Activated naive CD8-positive, alpha-beta T cell (primary cell): ENCODE measurements around the gene NMRAL1.
A peak's percentile ranks its signal among the peaks of the same experiment; 100 is the strongest.

Experiments used
- H3K27ac Mint-ChIP-seq: one replicate; pipeline ENCODE4 v1.8.0; 2021; ENCODE audit warnings: mixed read lengths
- H3K27me3 Mint-ChIP-seq: one replicate; pipeline ENCODE4 v1.8.0; 2021; ENCODE audit warnings: mixed read lengths
- H3K36me3 Mint-ChIP-seq: one replicate; pipeline ENCODE4 v1.8.0; 2021; ENCODE audit warnings: mixed read lengths
- H3K4me1 Mint-ChIP-seq: one replicate; pipeline ENCODE4 v1.8.0; 2021; ENCODE audit warnings: low read depth, mixed read lengths
- H3K4me3 Mint-ChIP-seq: one replicate; pipeline ENCODE4 v1.8.0; 2021; ENCODE audit warnings: mild to moderate bottlenecking, mixed read lengths
- H3K9me3 Mint-ChIP-seq: one replicate; pipeline ENCODE4 v1.8.0; 2021; ENCODE audit warnings: low read depth, mixed read lengths

Gene NMRAL1

DNA sequence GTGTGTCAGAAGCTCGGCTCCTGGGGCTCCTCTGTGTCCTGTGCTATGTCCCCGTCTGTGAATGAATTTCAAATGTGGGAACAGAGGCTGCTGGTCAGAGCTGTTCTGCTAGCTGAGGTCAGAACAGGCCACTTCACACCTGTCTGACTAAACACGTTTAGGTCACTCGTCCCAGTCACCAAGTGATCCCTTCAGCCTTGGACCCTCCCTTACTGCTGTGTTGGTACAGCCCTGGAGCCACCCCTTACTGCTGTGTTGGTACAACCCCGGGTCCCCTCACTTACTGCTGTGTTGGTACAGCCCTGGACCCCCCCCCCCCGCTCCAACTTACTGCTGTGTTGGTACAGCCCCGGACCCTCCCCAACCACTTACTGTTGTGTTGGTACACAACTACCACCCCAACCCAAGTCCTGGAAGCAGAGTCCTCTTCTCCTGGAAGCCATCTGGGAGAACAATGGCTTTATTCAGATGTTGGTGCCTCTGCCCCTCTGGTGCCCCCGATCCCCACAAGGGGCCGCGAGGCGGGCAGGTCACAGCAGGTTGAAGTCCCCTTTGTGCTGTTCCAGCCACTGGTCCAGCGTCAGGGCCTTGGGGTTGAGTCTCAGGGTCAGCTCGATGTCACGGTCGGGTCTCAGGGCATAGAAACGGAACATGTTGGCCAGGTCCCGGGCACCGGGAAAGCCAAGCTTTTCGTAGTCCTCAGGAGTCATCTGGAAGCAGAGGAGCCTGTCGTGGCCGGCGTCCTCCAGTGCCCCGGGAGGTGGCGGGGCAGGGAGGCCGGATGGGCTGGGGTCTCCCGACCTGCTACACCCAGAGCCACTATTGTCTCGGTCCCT is 13.0 kb downstream of the NMRAL1 start:
- H3K36me3 Mint-ChIP-seq, result peaks cover 4% of the 10 kb centered on the region
- no peaks in the 10 kb centered on the region for H3K9me3 Mint-ChIP-seq
- peaks cover 16% of the 10 kb centered on the region for H3K4me1 Mint-ChIP-seq
- no peak overlapping the region for H3K27ac Mint-ChIP-seq
- no peak overlapping the region for H3K4me3 Mint-ChIP-seq
- H3K27me3 Mint-ChIP-seq, result no peaks in the 10 kb centered on the region

DNA sequence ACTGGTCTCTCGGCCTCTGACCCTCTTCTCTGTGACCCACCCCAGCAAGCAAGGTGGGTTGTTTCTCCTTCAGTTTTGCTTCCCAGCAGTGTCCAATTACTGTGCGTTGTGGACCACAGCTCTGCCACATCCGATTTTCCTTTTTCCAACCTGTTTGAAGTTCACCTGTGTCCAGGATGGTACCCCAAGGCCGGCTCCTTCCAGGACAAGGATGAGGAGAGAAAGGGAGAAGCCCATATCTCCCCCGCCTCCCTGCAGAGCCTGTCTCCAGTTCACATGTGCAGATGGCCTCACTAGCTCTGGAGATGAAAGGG is 13.5 kb downstream of the NMRAL1 start:
- Mint-ChIP-seq H3K27ac (no peak overlapping the region), H3K9me3 (no peaks in the 10 kb centered on the region), H3K36me3 (peaks cover 4% of the 10 kb centered on the region), H3K27me3 (no peaks in the 10 kb centered on the region), H3K4me1 (peaks cover 12% of the 10 kb centered on the region), H3K4me3 (no peak overlapping the region)

DNA sequence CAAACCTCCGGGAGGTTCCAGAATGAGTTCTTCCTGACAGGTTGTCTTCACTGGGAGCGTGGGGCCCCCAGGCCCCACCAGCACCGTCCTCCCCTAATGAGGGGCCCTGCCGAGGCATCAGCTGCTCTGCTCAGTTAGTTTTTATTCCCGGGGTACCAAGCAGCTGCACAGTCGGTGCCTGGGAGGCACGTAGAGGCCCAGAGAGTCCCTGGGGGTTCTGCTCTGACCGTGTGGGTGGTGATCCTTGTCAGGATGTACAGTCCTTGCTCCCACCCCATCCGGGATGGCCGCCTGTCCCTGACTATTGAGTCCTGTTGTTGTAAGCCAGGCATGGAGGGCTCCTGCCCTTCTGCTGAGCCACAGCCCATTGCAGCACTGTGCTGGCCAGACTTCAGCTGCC is 18.5 kb downstream of the NMRAL1 start:
- Mint-ChIP-seq H3K9me3 (no peaks in the 10 kb centered on the region), H3K27ac (no peak overlapping the region), H3K36me3 (peaks cover 4% of the 10 kb centered on the region), H3K4me3 (no peak overlapping the region), H3K27me3 (no peaks in the 10 kb centered on the region), H3K4me1 (peaks cover 10% of the 10 kb centered on the region)

DNA sequence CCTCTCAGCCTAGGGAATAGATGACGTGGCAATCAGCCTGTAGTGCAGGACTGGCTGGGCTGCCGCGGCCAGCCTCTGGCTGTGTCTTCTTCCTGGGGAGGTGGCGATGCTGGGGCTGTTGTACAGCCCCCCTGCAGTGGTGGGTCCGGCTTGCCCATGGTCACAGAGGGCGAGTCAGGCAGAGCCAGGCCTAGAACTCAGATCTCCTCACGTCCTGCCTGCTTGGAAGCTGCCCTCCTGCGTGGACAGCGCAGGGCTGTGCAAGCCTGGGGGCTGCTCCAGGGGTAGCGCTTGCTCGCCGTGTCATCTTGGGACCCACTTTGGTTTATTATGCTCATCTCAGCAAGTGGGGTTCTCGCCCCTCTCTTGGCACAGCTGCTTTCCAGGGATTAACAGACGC is 19.3 kb downstream of the NMRAL1 start:
- Mint-ChIP-seq H3K4me3 (no peak overlapping the region), H3K9me3 (no peaks in the 10 kb centered on the region), H3K27me3 (no peaks in the 10 kb centered on the region), H3K4me1 (peaks cover 10% of the 10 kb centered on the region), H3K36me3 (peaks cover 4% of the 10 kb centered on the region), H3K27ac (no peak overlapping the region)

DNA sequence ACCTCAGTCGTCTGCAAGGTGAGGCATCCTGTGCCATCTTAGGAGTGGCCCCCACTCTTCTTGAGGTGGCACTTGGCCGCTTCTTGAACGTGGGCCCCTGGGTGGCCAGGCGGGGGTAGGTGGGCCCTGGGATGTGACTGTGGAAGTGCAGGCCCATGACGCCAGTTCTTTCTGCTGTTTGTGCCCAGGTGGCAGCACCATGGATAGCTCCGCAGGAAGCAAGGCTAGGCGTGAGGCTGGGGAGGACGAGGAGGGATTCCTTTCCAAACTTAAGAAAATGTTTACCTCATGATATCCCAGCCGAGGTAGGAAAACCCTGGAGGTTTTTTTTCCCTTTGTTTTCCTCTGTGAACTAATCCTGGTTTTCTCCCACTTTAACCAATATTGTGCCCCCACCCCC is 19.8 kb downstream of the NMRAL1 start:
- Mint-ChIP-seq H3K9me3 (no peaks in the 10 kb centered on the region), H3K4me1 (peaks cover 10% of the 10 kb centered on the region), H3K36me3 (peaks cover 4% of the 10 kb centered on the region), H3K4me3 (no peak overlapping the region), H3K27ac (no peak overlapping the region), H3K27me3 (no peaks in the 10 kb centered on the region)

DNA sequence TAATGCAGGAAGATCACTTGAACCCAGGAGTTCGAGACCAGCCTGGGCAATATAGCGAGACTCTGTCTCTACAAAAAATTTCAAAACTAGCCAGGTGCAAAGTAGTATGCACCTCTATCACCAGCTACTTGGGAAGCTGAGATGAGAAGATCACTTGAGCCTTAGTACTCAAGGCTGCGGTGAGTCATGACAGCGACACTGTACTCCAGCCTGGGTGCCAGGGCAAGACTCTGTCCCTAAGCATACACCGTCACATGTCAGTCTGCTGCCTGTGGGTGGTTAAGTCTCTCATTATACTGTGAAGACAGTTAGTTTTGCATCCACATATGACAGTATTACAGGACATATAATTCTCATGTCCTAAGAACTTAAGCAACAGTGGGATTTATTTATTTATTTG is 21.8 kb downstream of the NMRAL1 start:
- H3K36me3 Mint-ChIP-seq, result peaks cover 4% of the 10 kb centered on the region
- no peak overlapping the region for H3K27ac Mint-ChIP-seq

DNA sequence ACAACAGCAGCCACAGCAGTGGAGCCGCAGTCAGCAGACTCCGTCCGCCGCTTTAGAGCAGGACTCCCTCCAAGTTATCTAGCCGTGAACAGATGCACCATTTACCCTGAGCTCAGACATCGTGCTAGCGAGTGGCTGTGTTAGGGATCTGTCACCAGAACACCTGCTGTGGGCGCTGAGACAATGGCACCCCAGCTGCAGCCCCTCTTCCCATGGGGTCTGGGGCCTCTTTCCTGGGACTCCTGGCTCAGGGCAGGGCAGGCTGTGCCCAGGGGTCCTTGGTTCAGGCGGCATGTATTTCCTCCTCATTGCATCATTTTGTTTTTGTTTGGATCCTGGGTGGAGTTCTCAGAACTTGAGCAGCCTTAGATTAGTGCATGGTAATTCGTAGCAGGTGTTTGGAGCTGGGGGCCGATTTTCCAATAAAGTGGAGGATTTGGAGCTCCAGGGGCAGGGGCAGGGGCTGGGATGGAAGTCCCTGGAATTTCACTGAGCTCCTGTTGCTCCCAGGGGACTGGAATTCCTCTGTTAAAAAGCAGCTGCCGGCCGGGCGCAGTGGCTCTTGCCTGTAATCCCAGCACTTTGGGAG is 23.4 kb downstream of the NMRAL1 start:
- H3K4me3 Mint-ChIP-seq, result no peak overlapping the region
- no peaks in the 10 kb centered on the region for H3K4me1 Mint-ChIP-seq
- H3K9me3 Mint-ChIP-seq, result no peaks in the 10 kb centered on the region
- no peaks in the 10 kb centered on the region for H3K27me3 Mint-ChIP-seq
- H3K36me3 Mint-ChIP-seq, result no peaks in the 10 kb centered on the region
- no peak overlapping the region for H3K27ac Mint-ChIP-seq

More for the DNA sequence above, 21.8 kb downstream of the NMRAL1 start:
- peaks cover 2% of the 10 kb centered on the region for H3K4me1 Mint-ChIP-seq
- no peaks in the 10 kb centered on the region for H3K9me3 Mint-ChIP-seq
- H3K27me3 Mint-ChIP-seq, result no peaks in the 10 kb centered on the region
- no peak overlapping the region for H3K4me3 Mint-ChIP-seq

DNA sequence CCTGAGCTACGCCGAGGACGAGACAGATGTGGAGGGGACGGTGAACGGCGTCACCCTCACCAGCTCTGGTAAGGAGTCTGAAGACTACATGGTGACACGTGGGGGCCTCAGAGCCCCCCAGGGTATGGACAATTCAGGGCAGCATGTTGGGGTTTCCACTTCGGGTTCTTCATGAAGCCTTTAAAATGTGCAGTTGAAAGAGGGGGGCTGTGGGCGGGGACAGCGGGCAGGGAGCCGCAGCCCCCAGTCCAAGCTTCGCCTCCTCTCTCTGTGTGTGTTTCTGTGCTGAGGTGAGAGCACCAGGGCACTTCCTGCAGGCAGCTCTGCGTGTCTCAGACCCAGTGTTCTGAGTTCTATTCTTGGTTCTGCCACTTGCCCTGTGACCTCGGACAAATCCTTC is 24.0 kb downstream of the NMRAL1 start:
- Mint-ChIP-seq H3K4me3 (no peak overlapping the region), H3K9me3 (no peaks in the 10 kb centered on the region), H3K4me1 (no peaks in the 10 kb centered on the region), H3K36me3 (no peaks in the 10 kb centered on the region), H3K27me3 (no peaks in the 10 kb centered on the region), H3K27ac (no peak overlapping the region)

DNA sequence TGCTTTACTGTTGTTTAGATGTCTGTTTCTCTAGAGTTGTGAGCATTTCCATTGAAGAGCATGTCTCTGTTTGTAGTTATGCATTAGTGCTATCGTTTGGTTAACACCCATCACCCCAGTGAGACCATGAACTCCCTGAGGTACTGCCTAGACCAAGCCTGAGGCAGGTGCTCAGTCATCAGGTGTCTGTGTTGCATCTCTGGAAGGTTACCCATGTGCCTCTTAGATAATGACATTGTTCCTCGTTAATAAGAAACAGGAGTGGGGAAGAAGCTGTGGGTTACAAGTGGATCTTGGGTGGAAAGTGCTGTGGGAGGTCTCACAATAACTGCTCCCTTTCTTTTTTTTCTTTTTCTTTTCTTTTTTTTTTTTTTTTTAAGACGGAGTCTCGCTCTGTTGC is 30.4 kb downstream of the NMRAL1 start:
- no peak overlapping the region for H3K27ac Mint-ChIP-seq
- peaks cover 5% of the 10 kb centered on the region for H3K4me1 Mint-ChIP-seq
- no peaks in the 10 kb centered on the region for H3K9me3 Mint-ChIP-seq
- H3K27me3 Mint-ChIP-seq, result no peaks in the 10 kb centered on the region
- H3K4me3 Mint-ChIP-seq, result no peak overlapping the region
- peaks cover 6% of the 10 kb centered on the region for H3K36me3 Mint-ChIP-seq

DNA sequence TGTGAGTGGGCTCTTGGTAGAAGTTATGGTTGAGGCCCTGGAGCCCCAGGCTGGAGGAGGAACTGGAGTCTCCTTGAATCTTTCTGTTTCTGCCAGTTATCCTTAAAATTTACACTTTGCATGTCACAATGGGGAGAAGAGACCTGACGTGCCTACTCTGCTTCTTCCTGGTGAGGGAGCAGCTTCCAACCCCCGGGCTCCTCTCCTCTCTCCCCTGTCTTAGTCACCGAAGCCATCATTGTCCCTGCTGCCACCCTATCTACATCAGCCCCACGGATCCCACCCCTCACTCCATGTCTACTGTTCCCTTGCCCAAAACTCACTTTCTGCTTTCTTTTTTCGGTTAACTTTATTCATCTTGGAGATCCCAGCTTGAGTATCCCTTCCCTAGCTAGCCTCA is 31.2 kb downstream of the NMRAL1 start:
- no peaks in the 10 kb centered on the region for H3K9me3 Mint-ChIP-seq
- peaks cover 6% of the 10 kb centered on the region for H3K36me3 Mint-ChIP-seq
- no peak overlapping the region for H3K27ac Mint-ChIP-seq
- H3K27me3 Mint-ChIP-seq, result no peaks in the 10 kb centered on the region
- H3K4me1 Mint-ChIP-seq, result peaks cover 5% of the 10 kb centered on the region
- H3K4me3 Mint-ChIP-seq, result no peak overlapping the region

DNA sequence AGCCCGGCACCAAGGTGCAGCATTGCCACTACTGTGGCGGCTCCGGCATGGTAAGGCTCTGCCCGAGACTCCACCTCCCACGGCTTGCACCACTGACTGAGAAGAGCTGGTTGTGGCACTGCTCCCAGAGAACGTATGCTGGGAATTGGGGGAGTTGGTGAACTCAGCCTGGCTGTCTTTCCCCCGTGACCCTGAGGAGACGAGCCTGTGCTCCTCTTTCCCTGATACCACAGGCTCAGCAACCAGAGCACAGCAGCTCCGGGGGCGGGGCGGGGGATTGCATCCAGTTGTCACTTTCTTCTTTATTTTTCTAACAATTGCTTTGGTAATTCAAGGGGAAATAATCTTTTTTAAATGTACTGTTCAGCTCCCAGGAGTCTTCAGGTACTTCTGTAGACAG is 32.1 kb downstream of the NMRAL1 start:
- H3K9me3 Mint-ChIP-seq, result no peaks in the 10 kb centered on the region
- no peak overlapping the region for H3K27ac Mint-ChIP-seq
- peaks cover 6% of the 10 kb centered on the region for H3K36me3 Mint-ChIP-seq
- no peak overlapping the region for H3K4me3 Mint-ChIP-seq
- H3K4me1 Mint-ChIP-seq, result peaks cover 5% of the 10 kb centered on the region
- H3K27me3 Mint-ChIP-seq, result no peaks in the 10 kb centered on the region

DNA sequence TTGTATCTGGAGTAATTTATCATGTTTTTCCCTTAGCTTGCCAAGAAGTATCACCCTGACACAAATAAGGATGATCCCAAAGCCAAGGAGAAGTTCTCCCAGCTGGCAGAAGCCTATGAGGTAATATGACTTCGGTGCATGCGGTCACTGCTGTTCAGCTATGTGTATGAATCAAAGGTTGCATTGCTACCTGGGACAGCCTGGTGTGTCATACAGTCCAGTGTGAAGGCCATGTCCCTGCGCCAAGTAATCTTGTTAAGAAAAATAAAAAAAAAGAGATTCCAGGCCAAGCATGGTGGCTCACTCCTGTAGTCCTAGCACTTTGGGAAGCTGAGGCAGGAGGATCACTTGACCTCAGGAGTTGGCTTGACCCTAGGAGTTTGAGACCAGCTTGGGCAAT is 37.1 kb downstream of the NMRAL1 start:
- Mint-ChIP-seq H3K4me1 (peaks cover 13% of the 10 kb centered on the region), H3K36me3 (peaks cover 9% of the 10 kb centered on the region), H3K9me3 (no peaks in the 10 kb centered on the region), H3K27me3 (no peaks in the 10 kb centered on the region), H3K4me3 (no peak overlapping the region), H3K27ac (no peak overlapping the region)

DNA sequence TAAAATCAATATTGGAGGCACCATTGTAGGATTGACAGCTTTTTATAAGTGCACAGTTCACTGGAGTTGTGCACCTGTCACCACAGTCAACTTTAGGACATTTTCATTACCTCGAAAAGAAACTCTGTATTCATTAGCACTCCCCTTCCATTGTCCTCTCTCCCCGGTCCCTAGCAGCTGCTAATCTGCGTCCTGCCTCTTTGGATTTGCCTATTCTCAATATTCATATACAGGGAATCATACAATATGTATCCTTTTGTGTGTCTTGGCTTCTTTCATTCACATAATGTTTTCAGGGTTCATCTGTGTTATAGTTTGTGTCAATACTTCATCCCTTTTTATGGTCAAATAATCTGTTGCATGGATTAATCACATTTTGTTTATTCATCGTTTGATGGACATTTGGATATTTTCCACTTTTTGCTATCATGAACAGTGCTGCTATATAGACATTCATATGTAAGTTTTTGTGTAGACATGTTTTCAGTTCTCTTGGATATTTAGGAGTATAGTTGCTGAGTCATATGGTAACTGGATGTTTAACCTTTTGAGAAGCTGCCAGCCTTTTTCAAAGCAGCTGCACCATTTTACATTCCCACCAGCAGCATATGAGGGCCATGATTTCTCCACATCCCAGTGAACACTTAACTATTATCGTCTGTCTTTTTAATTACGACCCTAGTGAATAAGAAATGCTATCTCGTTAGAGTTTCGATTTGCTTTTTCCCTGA is 38.9 kb downstream of the NMRAL1 start:
- peak overlapping the region; percentile 58 for H3K27ac Mint-ChIP-seq
- H3K4me1 Mint-ChIP-seq, result peaks cover 13% of the 10 kb centered on the region
- no peaks in the 10 kb centered on the region for H3K27me3 Mint-ChIP-seq
- peaks cover 6% of the 10 kb centered on the region for H3K36me3 Mint-ChIP-seq
- no peaks in the 10 kb centered on the region for H3K9me3 Mint-ChIP-seq
- H3K4me3 Mint-ChIP-seq, result no peak overlapping the region

DNA sequence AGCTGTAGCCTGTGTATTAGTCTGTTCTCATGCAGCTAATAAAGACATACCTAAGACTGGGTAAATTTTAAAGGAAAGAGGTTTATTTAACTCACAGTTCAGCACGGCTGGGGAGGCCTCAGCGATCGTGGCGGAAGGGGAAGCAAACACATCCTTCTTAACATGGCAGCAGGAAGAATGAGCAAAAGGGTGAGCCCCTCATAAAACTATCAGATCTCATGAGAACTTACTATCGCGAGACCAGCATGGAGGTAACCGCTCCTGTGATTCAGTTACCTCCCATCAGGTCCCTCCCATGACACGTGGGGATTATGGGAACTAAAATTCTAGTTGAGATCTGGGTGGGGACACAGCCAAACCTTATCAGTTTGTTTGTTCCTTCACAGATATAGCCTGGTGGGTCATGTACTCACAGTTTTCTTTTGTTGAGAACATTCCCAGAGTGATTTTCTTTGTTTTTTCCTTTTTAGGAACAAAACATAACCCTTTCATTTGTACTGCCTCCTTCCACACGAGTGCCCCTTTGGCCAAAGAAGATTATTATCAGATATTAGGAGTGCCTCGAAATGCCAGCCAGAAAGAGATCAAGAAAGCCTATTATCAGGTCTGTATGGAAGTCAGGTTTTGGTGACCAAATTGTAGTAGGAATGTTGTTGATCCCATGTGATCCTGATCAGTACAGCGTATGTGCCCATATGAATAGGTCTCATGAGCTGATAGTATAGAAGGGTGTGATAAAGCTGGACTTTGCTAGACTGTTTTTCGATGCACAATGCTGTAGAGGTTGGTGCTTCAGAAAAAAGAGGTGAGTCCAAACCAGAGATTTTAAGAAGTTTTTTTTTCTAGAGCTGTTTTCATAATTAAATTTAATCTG is 40.3 kb downstream of the NMRAL1 start:
- Mint-ChIP-seq H3K27ac (peak overlapping the region; percentile 41), H3K4me3 (no peak overlapping the region), H3K9me3 (no peaks in the 10 kb centered on the region), H3K36me3 (peaks cover 6% of the 10 kb centered on the region), H3K4me1 (peaks cover 10% of the 10 kb centered on the region), H3K27me3 (no peaks in the 10 kb centered on the region)

DNA sequence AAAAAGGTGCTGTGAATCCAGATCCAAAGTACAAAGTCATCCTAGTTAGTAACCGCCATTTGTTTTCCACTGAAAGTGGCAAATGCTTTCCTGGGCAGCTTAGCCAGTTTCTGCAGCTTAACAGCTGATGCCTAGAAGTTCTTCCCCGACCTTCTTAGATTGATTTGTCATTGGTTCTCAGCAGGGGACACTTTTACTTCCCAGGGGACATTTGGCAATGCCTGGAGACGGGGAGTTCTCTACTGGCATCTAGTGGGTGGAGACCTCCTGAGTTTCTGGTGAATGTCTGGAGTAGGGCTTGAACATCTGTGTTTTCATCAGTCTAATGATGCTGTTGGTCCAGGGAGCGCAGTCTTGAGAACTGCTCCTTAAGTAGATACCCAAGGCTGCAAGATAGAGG is 41.2 kb downstream of the NMRAL1 start:
- no peaks in the 10 kb centered on the region for H3K27me3 Mint-ChIP-seq
- H3K4me1 Mint-ChIP-seq, result peaks cover 14% of the 10 kb centered on the region
- H3K27ac Mint-ChIP-seq, result peak overlapping the region; percentile 84
- peaks cover 6% of the 10 kb centered on the region for H3K36me3 Mint-ChIP-seq
- no peaks in the 10 kb centered on the region for H3K9me3 Mint-ChIP-seq
- no peak overlapping the region for H3K4me3 Mint-ChIP-seq
